KOPT-K1 (cell line): ENCODE data around the gene KDM4F.

Source experiments
- H3K27ac ChIP-seq: fragments of 200-600 bp; sonication (generic); 2 replicates; pipeline ENCODE4 v1.5.1; 2016; ENCODE audit warnings: antibody characterized with exemption, mild to moderate bottlenecking, low read depth, low read length; ENCODE audit not compliant: poor library complexity, severe bottlenecking
- H3K36me3 ChIP-seq: fragments of 200-600 bp; sonication (generic); 2 replicates; pipeline ENCODE4 v1.5.1; 2017; ENCODE audit warnings: antibody characterized with exemption, mild to moderate bottlenecking, low read length, moderate library complexity; ENCODE audit not compliant: insufficient read depth
- H3K9me3 ChIP-seq: fragments of 200-600 bp; sonication (generic); 2 replicates; pipeline ENCODE4 v1.5.1; 2017; ENCODE audit warnings: antibody characterized with exemption, low read length, mild to moderate bottlenecking; ENCODE audit not compliant: insufficient read depth, poor library complexity, severe bottlenecking

KDM4F gene

DNA sequence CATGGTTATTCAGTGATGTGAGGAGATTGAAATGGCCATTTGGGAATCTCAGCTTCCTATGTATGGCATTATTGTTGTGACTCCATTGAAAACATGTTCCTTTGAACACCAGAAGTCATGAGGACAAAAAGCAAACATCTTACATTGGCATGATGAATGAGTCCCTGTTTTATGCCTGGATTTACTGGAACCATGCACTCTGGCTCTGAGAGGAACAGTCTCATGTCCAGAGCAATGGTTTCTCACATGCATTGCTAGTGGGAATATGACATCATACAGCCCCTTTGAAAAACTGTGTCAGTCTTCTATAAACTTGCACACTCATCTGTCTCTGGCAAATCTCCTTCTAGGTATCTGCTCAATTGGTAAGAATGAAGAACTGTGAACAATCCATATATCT, 3.4 kb upstream of the KDM4F start:
- Histone ChIP-seq H3K9me3 (no peaks in the 10 kb centered on the region), H3K36me3 (no peaks in the 10 kb centered on the region), H3K27ac (no peak overlapping the region)

DNA sequence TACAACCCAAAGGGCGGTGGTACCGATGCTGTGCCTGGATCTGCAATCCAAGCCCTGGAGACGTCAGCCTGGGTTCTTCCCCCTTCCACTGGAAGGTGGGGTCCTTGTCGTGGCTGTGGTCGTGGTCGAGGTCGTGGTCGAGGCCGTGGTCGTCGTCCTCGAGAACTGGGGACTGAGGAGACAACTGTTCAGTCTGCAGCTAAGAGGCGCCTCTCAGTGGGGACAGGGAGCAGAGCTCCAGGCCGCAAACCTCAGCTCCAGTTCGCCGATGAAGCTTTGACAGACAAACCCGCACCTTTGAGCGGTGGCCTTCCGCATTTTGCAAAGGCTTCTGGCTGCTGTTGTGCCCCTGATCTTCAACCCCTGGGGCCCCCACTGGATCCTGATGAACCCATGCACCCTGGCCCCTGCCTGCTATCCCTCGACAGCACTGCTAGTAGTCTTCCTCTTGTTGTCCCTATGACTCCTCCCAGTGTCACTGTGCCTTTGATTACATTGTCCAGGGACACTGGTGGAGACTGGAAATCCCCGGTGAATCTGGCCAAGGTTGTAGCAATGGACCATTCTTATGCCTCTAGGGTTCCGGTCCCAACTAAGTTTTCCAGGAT, 1.5 kb downstream of the KDM4F start:
- no peaks in the 10 kb centered on the region for H3K36me3 ChIP-seq
- H3K27ac ChIP-seq = no peak overlapping the region

DNA sequence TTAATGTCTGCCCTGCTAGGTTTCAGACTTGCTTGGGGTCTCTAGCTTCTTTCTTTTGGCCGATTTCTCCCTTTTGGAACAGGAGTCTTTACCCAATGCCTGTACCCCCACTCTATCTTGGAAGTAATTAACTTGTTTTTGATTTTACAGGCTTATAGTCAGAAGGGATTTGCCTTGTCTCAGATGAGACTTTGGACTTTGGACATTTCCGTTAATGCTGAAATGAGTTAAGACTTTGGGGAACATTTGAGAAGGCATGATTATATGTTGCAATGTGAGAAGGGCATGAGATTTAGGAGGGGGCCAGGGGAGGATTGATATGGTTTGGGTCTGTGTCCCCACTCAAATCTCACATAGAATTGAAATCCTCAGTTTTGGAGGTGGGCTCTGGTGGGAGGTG, 5.1 kb downstream of the KDM4F start:
- Histone ChIP-seq H3K36me3 (no peaks in the 10 kb centered on the region), H3K27ac (no peak overlapping the region), H3K9me3 (no peaks in the 10 kb centered on the region)

More for the DNA sequence above, 1.5 kb downstream of the KDM4F start:
- H3K9me3 ChIP-seq = no peaks in the 10 kb centered on the region

DNA sequence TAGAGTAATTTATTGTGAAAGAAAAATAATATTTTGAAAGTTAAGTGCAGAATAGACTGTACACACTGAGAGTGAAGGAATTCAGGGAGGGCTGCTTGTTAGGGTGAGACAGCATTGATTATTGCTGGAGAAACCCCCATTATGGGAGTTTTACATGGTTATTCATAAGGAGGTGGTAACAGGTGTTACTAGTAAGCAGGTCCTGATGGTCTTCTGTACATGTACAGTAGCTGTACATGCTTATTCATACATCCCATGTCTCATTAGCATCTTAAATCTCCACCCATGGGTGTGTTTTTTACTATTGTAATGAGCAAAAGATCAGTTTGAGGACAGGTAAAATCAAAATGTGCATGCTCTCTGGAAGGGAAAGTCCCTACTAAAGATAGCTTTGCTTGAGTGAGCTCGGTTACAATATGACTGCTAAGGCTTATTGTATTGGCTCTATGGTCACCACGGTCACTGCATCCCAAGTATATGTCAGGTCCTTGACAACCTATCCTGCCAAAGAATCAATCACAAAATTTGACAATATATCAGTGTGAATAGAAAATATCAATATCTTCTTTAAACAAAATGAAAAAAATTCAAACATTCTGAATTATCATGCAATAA, 6.2 kb downstream of the KDM4F start:
- Histone ChIP-seq H3K9me3 (no peaks in the 10 kb centered on the region), H3K27ac (no peak overlapping the region), H3K36me3 (no peaks in the 10 kb centered on the region)

DNA sequence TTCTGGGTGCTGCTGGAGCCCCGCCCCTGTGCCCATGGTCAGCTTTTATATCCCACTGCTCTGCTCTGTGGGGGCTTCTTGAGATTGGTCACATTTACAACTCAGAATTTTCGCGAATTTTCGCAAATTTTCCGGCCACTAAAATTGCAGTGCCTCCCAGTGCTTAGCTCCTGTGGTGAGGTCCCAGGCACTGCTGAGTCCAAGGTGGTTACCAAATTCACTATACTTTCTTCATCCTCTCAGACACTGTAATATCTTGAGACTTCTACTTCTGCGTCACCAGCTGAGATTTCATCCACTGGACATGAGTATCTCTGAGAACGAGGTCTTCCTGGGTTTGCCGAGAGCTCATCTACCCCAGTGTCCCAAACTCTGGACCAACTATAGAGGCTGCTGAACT, 8.7 kb downstream of the KDM4F start:
- Histone ChIP-seq H3K9me3 (no peaks in the 10 kb centered on the region), H3K27ac (no peak overlapping the region), H3K36me3 (no peaks in the 10 kb centered on the region)

DNA sequence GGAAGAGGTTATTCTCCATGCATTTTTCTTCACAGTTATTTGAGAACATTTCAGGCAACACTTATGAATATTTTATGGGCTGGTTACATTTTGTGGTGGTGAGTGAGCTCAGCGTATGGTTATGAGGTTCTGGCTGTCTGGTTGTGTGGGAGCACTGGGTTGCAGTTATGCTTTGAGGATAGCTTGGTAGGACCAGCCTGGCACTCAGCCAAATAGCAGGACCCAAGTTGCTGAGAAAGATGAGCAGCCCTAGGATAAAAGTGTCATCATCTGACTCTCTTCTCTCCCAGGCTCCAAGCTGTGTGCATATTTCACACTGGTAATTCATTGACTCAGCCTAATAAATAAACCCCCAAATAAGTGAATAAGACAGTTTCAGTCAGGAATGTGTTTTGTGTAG, 9.4 kb downstream of the KDM4F start:
- H3K27ac ChIP-seq = no peak overlapping the region
- H3K9me3 ChIP-seq = no peaks in the 10 kb centered on the region
- H3K36me3 ChIP-seq = no peaks in the 10 kb centered on the region

DNA sequence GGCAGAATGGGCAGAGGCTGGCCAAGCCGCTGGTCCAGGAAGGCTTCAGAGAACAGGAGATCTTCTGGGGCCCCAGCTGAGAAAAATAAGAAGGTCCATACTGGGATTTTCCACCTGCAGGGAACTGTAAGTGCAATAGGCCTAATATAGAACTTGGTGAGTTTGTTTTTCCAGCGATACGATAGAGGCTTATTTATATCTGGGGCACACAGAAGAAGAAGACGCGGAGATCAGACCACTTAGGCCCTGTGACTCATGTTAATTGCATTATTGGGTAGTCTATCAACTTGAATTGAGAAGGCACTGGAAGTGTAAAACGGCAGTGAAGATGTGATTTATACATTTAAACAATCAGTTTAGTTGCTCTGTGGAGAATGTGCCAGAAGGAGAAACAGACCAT, 9.8 kb downstream of the KDM4F start:
- Histone ChIP-seq H3K9me3 (no peaks in the 10 kb centered on the region), H3K27ac (no peak overlapping the region)

DNA sequence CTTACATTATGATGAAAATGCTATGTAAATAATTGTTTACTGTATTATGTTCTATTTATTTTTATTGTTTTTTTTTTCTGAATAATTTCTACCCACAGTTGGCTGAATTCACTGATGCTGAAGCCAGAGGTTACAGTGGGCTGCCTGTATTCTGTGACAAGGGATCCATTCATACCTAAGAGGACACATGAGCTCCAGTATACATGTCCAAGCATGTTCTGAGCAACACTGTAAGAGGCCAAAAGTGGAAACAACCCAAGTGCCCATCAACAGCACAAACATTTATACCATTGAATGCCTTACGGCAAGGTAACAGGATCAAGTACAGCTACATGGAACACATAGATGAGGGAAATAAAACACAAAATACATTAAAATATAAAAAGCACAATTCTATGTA, 16.1 kb downstream of the KDM4F start:
- no peaks in the 10 kb centered on the region for H3K36me3 ChIP-seq
- H3K9me3 ChIP-seq = no peaks in the 10 kb centered on the region
- no peak overlapping the region for H3K27ac ChIP-seq

More for the DNA sequence above, 9.8 kb downstream of the KDM4F start:
- no peaks in the 10 kb centered on the region for H3K36me3 ChIP-seq

DNA sequence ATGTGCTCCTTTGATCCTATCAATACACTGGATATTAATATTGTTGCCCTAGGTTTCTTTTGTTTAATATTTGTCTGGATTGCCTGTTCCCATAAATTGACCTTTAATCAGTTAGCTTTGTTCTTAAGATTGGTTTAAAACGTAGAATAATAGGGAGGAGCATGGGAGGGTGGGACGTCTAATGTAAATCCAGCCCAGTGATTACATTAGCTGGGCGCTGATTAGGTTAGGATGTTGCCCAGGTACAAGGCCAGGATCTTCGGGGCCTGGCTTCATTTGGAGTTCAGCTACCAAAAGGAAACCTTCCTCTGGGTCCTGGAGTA, 17.5 kb downstream of the KDM4F start, which contains the start of gene SRSF8:
TSS of gene SRSF8 (plus strand) at position 204 of the 323 bp plus-strand sequence. CDS start 308 bp downstream, outside the sequence.
- no peak within 1 kb of the TSS for H3K27ac ChIP-seq
- H3K9me3 ChIP-seq = no peaks in the 10 kb centered on the region
- H3K36me3 ChIP-seq = no peaks in the 10 kb centered on the region

DNA sequence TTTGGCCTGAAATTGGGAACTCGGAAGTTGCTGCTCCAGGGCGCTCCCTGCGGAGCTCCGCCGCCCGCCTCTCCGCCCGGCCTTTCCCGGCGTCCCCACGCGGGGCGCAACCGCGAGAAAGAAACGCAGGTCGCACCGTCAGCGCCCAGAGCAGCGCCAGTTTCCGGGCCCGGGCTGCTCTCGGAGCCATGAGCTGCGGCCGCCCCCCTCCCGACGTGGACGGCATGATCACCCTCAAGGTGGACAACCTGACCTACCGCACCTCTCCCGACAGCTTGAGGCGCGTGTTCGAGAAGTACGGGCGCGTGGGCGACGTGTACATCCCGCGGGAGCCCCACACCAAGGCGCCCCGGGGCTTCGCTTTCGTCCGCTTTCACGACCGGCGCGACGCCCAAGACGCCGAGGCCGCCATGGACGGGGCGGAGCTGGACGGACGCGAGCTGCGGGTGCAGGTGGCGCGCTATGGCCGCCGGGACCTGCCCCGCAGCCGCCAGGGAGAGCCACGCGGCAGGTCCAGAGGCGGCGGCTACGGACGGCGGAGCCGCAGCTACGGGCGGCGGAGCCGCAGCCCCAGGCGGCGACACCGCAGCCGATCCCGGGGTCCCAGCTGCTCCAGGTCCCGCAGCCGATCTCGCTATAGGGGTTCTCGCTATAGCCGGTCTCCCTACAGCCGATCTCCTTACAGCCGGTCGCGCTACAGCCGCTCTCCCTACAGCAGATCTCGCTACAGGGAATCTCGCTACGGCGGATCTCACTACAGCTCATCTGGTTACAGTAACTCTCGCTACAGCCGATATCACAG, 18.0 kb downstream of the KDM4F start:
- Histone ChIP-seq H3K36me3 (no peaks in the 10 kb centered on the region), H3K9me3 (no peaks in the 10 kb centered on the region), H3K27ac (no peak overlapping the region)

DNA sequence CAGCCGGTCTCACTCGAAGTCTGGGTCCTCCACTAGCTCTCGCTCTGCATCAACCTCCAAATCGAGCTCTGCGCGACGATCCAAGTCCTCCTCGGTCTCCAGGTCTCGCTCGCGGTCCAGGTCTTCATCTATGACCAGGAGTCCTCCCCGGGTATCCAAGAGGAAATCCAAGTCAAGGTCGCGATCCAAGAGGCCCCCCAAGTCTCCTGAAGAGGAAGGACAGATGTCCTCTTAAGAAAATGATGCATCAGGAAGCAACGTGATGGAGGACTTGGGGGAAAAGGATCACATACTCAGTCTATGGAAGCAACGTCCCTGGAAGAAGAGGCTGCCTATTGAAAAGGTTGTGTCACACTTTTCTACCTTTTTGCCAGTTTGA, 18.6 kb downstream of the KDM4F start:
- Histone ChIP-seq H3K27ac (no peak overlapping the region), H3K36me3 (no peaks in the 10 kb centered on the region)

DNA sequence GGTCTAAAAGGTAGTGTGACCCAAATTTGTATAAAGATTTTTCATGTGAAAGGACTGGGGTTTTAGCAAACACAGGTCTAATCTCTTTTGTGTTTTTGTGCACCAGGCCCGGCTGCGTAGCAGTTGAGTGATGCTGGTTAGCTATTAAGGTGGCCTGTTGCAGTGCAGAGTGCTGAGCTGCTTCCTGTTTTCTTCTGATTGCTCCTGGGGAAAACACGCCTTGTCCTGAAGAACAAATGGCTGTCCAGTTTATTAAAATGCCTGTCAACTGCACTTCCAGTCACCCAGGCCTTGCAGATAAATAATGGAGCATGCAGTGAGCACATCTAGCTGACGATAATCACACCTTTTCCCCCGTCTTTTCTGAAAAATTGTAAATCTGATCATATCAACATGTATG, 19.3 kb downstream of the KDM4F start:
- H3K9me3 ChIP-seq = no peaks in the 10 kb centered on the region
- no peak overlapping the region for H3K27ac ChIP-seq
- H3K36me3 ChIP-seq = no peaks in the 10 kb centered on the region

More for the DNA sequence above, 18.6 kb downstream of the KDM4F start:
- no peaks in the 10 kb centered on the region for H3K9me3 ChIP-seq

DNA sequence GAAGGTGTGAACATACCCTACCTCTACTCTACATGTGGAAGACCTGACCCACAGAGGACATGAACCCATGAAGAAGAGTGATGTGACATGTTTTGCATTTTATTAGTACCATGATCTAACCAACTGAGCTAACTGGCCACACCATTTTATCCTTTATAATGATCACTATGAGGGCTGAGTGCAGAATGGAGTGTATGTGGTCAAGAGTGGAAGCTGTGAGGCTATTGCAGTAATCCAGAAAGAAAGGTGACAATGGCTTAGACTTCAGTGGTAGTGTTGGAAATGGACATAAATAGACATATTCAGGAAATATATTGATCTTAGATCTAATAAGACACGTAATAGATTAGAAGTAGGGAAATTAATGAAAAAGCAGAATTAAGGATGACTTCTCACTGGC, 21.2 kb downstream of the KDM4F start:
- Histone ChIP-seq H3K36me3 (no peaks in the 10 kb centered on the region), H3K9me3 (no peaks in the 10 kb centered on the region), H3K27ac (no peak overlapping the region)

DNA sequence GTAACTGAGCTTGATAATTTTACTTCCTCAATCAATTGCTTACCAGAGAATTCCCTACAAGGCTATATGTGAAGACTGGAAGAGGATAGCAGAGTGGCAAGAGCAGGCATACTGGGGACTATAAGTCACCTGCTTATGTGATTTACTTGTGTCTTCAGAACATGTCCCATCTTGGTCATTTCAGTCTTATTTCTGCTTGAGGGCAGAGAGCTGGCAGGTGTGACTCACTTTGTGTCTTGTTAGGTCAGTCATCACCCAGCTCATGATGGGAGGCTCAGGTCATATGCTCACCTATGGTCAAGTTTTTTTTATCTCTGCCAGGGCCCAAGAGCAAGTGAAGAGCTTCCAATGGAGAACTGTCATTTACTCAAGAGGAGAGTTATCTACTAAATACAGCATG, 23.7 kb downstream of the KDM4F start:
- no peak overlapping the region for H3K27ac ChIP-seq
- no peaks in the 10 kb centered on the region for H3K36me3 ChIP-seq
- no peaks in the 10 kb centered on the region for H3K9me3 ChIP-seq

DNA sequence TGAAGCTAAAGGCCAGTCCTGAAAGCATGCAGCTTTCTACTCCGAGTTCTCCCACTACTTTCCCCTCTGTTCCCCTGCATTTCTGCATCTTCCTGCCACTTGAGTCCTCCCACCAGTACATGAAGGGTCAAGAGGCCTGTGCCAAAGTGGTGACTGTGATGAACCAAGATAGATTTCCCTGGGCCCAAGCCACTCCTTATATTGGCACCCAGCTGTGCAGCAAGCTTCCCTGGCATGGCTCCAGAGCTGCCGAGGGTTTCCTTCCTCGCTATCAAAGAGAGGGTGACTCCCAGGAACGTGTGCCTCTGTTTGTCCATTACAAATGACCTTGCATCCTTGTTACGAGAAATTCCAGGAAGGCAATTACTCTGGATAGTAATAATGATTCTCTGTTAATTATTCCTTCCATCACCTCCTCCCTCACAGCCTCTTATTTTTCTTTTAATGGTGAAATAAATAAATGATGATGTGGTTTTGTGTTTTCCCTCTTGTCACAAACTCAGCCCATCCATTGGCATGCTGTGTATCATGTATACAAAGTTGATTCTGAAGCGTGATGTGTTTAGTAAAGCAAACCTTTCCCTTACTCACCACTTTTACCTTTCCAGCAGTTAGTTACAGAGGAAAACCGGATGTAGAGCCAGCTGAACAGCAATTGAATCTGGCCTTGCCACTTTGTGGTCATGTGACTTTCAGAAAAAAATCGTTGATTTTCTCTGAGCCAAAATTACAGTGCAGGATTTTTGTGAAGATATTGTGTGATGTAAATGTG, 25.8 kb downstream of the KDM4F start:
- no peaks in the 10 kb centered on the region for H3K36me3 ChIP-seq
- H3K9me3 ChIP-seq = no peaks in the 10 kb centered on the region
- H3K27ac ChIP-seq = no peak overlapping the region
